ENCODE measurements around the gene SYNE1.
"Not testable (repeated sequence)": the region's sequence is repeated elsewhere in the genome, so short reads cannot be mapped to it uniquely, and the experiment has no call there.

Gene SYNE1, protein sequence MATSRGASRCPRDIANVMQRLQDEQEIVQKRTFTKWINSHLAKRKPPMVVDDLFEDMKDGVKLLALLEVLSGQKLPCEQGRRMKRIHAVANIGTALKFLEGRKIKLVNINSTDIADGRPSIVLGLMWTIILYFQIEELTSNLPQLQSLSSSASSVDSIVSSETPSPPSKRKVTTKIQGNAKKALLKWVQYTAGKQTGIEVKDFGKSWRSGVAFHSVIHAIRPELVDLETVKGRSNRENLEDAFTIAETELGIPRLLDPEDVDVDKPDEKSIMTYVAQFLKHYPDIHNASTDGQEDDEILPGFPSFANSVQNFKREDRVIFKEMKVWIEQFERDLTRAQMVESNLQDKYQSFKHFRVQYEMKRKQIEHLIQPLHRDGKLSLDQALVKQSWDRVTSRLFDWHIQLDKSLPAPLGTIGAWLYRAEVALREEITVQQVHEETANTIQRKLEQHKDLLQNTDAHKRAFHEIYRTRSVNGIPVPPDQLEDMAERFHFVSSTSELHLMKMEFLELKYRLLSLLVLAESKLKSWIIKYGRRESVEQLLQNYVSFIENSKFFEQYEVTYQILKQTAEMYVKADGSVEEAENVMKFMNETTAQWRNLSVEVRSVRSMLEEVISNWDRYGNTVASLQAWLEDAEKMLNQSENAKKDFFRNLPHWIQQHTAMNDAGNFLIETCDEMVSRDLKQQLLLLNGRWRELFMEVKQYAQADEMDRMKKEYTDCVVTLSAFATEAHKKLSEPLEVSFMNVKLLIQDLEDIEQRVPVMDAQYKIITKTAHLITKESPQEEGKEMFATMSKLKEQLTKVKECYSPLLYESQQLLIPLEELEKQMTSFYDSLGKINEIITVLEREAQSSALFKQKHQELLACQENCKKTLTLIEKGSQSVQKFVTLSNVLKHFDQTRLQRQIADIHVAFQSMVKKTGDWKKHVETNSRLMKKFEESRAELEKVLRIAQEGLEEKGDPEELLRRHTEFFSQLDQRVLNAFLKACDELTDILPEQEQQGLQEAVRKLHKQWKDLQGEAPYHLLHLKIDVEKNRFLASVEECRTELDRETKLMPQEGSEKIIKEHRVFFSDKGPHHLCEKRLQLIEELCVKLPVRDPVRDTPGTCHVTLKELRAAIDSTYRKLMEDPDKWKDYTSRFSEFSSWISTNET (N-terminal part only)

GRCh38 chr6:152637296-152638047 lies at the start of gene SYNE1:
TSS of gene SYNE1 (minus strand) at chr6:152637362. CDS start at chr6:152628331, 9,031 bp downstream.
- DNase-seq (ENCODE audit: low read depth in 2 of 2): no peak

GRCh38 chr6:152685819-152686218 lies 48.7 kb upstream of the SYNE1 start:
- DNase-seq (ENCODE audit: low read depth in 2 of 2): no peak

DNA sequence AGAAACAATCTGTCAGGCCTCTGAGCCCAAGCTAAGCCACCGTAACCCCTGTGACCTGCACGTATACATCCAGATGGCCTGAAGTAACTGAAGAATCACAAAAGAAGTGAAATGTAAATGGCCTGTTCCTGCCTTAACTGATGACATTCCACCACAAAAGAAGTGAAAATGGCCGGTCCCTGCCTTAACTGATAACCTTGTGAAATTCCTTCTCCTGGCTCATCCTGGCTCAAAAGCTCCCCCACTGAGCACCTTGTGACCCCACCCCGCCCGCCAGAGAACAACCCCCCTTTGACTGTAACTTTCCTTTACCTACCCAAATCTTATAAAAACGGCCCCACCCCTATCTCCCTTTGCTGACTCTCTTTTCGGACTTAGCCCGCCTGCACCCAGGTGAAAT lies 45.8 kb upstream of the SYNE1 start:
- not testable (repeated sequence) for DNase-seq (ENCODE audit: low read depth in 2 of 2)

DNA sequence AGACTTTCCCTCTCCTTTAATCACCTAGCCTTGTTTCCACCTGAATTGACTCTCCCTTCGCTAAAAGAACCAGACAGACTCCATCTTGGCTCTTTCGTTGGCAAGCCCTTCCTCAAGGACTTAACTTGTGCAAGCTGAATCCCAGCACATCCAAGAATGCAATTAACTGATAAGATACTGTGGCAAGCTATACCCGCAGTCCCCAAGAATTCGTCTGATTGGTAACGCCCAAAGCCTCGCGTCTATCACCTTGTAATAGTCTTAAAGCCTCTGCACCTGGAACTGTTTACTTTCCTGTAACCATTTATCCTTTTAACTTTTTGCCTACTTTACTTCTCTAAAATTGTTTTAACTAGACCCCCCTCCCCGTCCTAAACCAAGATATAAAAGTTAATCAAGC lies 45.0 kb upstream of the SYNE1 start:
- DNase-seq (ENCODE audit: low read depth in 2 of 2): no peak

GRCh38 chr6:152680879-152681517 lies 43.8 kb upstream of the SYNE1 start:
- DNase-seq (ENCODE audit: low read depth in 2 of 2): no peak

DNA sequence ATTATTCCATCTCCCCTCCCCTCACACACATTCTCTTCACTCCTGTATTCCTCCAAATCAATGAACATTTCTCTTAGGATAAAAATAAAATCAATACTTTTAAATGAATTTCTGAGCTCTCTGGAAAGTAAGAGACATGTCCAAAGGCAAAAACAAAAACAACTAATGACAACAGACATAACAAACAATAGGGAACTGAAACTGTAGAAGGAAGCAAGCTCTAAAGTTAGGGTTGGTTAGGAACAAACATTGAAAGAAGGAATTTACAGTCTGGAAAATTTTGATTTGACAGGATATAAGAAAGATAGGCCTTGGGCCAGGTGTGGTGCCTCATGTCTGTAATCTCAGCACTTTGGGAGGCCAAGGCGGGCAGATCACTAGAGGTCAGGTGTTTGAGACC lies 43.0 kb upstream of the SYNE1 start:
- DNase-seq (ENCODE audit: low read depth in 2 of 2): no peak

DNA sequence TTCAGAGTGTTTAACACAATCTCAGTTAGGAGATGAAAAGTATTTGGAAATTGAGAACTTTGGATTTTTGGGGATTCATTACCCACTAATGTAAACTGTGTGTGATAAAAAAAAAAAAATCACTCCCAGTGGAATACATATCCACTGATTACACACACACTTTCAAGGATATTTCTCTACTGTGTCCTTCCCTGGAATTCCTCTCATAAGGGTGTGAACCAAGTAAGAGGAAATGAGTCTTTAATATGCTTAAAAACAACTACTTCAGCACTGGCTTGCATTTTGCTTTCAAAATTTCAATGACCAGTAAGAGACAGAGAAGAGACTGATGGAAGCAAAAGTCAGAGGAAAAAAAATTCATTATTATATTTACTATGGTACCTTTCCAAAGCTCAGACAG lies 36.1 kb upstream of the SYNE1 start:
- DNase-seq (ENCODE audit: low read depth in 2 of 2): no peak

GRCh38 chr6:152671171-152671570 lies 34.0 kb upstream of the SYNE1 start:
- DNase-seq (ENCODE audit: low read depth in 2 of 2): no peak

- DNase-seq (ENCODE audit: low read depth in 2 of 2): no peak
These were observed 32.7 kb upstream of the SYNE1 start for GRCh38 chr6:152669895-152670294.

DNA sequence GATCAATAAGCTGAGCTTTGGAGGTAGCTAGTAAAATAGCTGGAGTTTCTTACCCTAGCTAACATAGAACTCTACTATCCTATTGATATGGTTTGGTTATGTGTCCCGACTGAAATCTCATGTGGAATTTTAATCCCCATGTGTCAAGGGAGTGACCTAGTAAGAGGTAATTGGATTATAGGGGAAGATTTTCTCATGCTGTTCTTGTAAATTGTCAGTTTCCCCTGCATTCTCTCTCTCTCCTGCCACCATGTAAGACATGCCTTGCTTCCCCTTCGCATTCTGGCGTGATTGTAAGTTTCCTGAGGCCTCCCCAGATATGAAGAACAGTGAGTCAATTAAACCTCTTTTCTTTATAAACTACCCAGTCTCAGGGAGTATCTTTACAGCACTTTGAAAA lies 24.6 kb upstream of the SYNE1 start:
- no peak for DNase-seq (ENCODE audit: low read depth in 2 of 2)

DNA sequence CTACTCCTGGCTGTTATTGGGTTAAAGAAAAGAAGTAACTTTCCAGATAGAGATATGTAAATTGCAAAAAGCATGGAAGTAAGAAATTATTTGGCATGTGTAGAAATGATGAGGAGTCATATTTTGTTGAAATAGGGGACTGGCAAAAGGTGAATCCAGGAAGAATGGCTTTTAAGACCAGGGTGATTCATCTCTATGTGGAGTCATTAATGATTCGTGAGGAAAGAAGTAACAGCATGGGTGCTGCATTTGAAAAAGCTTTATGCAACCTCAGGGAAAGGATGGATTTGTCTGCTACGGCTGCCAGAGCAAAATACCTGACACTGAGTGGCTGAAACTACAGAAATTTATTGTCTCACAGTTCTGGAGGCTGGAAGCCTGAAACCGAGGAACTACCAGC lies 14.8 kb upstream of the SYNE1 start:
- DNase-seq (ENCODE audit: low read depth in 2 of 2): no peak

GRCh38 chr6:152648105-152648504 lies 10.9 kb upstream of the SYNE1 start:
- no peak for DNase-seq (ENCODE audit: low read depth in 2 of 2)

DNA sequence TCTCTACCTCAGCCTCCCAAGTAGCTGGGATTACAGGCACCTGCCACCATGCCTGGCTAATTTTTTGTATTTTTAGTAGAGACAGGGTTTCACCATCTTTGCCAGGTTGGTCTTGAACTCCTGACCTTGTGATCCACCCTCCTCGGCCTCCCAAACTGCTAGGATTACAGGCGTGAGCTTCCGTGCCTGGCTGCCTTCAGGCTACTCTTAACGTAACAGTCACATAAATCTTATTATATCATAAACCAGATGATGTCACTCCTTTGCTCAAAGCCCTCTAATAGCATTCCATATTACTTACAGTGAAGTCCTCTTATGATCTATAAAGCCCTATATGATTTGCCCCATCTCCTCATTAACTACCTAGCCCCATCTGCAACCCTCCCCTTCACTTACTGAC lies 9.6 kb upstream of the SYNE1 start:
- not testable (repeated sequence) for DNase-seq (ENCODE audit: low read depth in 2 of 2)

DNA sequence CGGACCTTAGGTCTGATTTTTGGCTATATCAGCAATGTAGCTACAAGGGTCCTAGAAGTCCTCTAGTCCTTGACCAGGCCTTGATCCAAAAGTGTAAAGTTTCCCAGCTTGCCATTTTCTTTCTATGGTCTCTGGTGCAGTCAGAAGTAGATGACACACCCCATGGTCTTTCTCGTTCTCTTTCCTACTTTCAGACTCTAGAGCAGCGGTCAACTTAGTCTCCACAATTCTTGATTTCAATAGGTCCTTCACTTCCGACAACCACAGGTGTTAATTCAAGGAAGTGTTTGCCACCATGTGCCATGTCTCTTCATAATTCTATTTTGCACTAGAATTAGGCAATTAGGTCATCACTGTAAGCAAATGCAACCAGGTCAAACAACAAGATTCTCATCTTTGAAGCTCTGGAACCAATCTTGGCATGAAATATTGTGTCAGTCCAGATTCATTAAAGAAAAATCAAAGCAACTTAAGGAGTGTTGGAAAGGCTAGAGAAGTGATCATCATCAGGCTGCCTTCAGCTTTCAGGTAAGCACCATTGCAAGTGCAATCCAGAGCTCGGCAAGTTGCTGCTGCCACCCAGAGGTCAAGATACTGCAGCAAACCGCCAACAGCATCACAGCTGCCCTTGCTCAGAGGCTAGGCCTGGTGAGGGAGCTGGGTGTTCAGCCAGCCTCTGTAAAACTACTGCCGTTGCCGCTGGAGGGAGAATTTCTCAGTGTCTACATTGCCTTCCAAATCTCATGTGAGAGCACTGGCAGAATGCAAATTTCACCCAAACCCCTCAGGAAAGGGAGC lies 5.6 kb upstream of the SYNE1 start:
- no peak for DNase-seq (ENCODE audit: low read depth in 2 of 2)

GRCh38 chr6:152636609-152637295 lies 410 bp downstream of the SYNE1 start:
- DNase-seq (ENCODE audit: low read depth in 2 of 2): no peak

DNA sequence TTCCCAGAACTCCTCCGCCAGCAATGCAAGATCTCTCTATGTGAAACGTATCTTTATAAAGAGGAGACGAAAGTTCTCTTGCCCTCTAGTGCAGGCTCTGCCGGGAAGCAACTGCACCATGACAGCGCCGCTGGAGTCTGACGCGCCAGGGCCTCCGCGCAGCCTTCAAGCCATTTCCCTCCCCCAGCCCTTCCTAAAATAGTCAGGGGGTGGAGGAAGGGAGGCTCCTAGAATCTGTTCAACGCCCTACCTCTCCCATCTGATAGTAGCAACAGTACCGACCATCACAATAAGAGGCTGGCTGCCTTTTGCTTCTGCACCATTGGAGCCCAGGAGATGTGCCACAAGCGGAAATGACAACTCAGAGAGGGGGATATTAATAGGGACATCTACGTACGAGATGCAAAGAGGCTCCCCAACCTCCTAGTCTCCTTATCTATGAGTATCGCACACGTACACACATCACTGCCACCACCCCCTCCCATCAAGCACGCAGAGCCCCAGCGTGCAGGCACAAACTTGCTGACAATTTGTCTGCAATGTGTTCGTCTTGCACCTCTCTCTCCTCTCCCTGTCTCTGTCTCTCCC lies 1.0 kb downstream of the SYNE1 start:
- DNase-seq (ENCODE audit: low read depth in 2 of 2): no peak

GRCh38 chr6:152634773-152635172 lies 2.4 kb downstream of the SYNE1 start:
- DNase-seq (ENCODE audit: low read depth in 2 of 2): no peak

DNA sequence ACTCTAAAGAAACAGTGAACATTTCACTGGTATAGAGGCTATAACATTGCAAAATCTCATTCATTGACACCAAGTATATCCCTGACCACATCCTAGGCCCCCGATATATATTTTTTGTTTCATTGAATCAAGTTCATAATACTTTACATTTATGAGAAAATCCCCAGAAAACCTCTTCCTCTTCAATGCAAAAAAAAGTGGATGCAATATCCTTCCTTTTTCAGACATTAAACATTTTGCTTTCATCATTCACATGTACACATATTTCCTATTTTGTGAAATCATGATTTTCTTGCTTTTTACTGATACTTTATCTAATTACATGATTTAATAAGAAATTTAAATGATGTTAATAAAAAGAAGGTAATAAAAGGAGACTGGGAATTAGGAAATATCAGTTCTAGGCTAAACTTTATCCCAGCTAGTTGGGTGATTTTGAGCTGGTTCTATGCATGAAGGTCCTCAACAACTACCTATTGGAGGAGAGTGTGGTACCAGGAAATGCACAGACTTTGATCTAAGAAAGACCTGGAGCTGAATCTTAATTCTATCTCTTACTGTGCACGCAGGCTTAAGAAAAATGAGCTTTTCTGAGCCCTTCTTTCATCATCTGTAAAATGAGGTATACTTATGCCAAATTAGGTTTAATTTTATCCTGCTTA lies 4.9 kb downstream of the SYNE1 start:
- DNase-seq (ENCODE audit: low read depth in 2 of 2): no peak

DNA sequence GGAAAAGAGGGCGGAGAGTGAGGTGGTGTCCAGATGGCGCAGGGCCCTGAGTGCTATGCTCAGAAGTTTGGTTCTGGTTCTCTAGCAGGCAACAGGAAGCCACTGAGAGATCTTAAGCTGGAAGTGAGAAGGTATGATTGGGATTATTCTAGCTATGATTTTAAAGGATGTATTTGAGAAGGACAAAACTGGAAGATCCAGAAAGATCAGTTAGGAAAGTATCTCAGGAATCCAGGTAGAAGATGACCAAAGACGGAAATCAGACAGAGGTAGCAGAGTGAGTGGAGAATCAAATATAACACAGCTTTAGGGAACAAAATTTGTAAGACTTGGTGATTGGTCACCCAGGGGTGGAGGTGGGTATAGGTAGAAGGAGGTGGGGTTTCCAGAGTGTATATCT lies 5.8 kb downstream of the SYNE1 start:
- DNase-seq (ENCODE audit: low read depth in 2 of 2): no peak

All from activated CD4-positive, alpha-beta T cell treated with anti-CD3 and anti-CD28 coated beads for 24 hours (primary cell).